HEK293 (cell line): ENCODE measurements around the gene RRP8.
A peak's percentile ranks its signal among the peaks of the same experiment; 100 is the strongest.

ENCODE experiments used
- CTCF ChIA-PET: fragments of 350-600 bp; formaldehyde crosslinking; extraction: SDS; loops from one replicate; lab custom pipeline; 2021; ENCODE audit warnings: antibody characterized with exemption; lab: Yijun Ruan, JAX
- POLR2A ChIA-PET: fragments of 300-600 bp; formaldehyde crosslinking; extraction: SDS; loops from one replicate; lab custom pipeline; 2020; ENCODE audit warnings: antibody characterized with exemption, inconsistent platforms; lab: Yijun Ruan, JAX
- H3K27ac ChIP-seq: fragments of 200-500 bp; sonication (Bioruptor generic); 2 replicates; pipeline ENCODE4 v1.5.1; 2014; ENCODE audit warnings: low read depth, low read length, control low read depth, inconsistent platforms; ENCODE audit errors: extremely low read depth
- H3K36me3 ChIP-seq, 2 experiments: fragments of 200-500 bp in 1 of 2; sonication (Bioruptor generic) in 1 of 2; 1 replicate in 1 of 2; 2 replicates in 1 of 2; pipeline ENCODE4 v1.5.1; 2014 to 2017; ENCODE audit warnings: inconsistent platforms in 2 of 2, low read length in 2 of 2; ENCODE audit not compliant: control insufficient read depth in 2 of 2, insufficient read depth in 1 of 2
- H3K4me1 ChIP-seq: fragments of 200-500 bp; sonication (Bioruptor generic); 2 replicates; pipeline ENCODE4 v1.5.1; 2014; ENCODE audit warnings: mild to moderate bottlenecking, low read length, inconsistent platforms; ENCODE audit not compliant: control insufficient read depth, insufficient read depth
- H3K4me3 ChIP-seq: 2 replicates; pipeline ENCODE4 v1.5.1; 2011; ENCODE audit warnings: low read depth, mild to moderate bottlenecking, control low read depth, low read length, moderate library complexity
- H3K9me3 ChIP-seq: fragments of 200-500 bp; sonication (Bioruptor generic); 2 replicates; pipeline ENCODE4 v1.5.1; 2014; ENCODE audit warnings: low read depth, low read length, inconsistent platforms; ENCODE audit not compliant: control insufficient read depth, insufficient read depth
- GFI1B ChIP-seq: fragments of 450-650 bp; formaldehyde crosslinking; IDR thresholded peaks from 2 replicates; pipeline ENCODE4 v1.5.1; 2016; ENCODE audit warnings: missing biosample characterization, missing genetic modification characterization
- GLIS1 ChIP-seq: fragments of 450-650 bp; formaldehyde crosslinking; IDR thresholded peaks from 2 replicates; pipeline ENCODE4 v1.5.1; 2016; ENCODE audit warnings: missing biosample characterization, missing genetic modification characterization
- MZF1 ChIP-seq: fragments of 450-650 bp; formaldehyde crosslinking; IDR thresholded peaks from 2 replicates; pipeline ENCODE4 v1.5.1; 2017; ENCODE audit warnings: missing biosample characterization, missing genetic modification characterization, borderline replicate concordance
- REPIN1 ChIP-seq: fragments of 450-650 bp; formaldehyde crosslinking; IDR thresholded peaks from 2 replicates; pipeline ENCODE4 v1.5.1; 2017; ENCODE audit warnings: missing biosample characterization, missing genetic modification characterization, low read depth
- ZFHX2 ChIP-seq: fragments of 450-650 bp; formaldehyde crosslinking; conservative IDR thresholded peaks from 2 replicates; pipeline ENCODE4 v1.5.1; 2016; ENCODE audit warnings: missing biosample characterization, missing genetic modification characterization
- ZNF112 ChIP-seq: fragments of 450-650 bp; formaldehyde crosslinking; IDR thresholded peaks from 2 replicates; pipeline ENCODE4 v1.5.0; 2017; ENCODE audit warnings: missing biosample characterization, missing genetic modification characterization
- ZNF133 ChIP-seq: fragments of 450-650 bp; formaldehyde crosslinking; IDR thresholded peaks from 2 replicates; pipeline ENCODE4 v1.5.1; 2016; ENCODE audit warnings: missing biosample characterization, missing genetic modification characterization
- ZNF138 ChIP-seq: fragments of 450-650 bp; formaldehyde crosslinking; IDR thresholded peaks from 2 replicates; pipeline ENCODE4 v1.5.1; 2016; ENCODE audit warnings: missing biosample characterization, missing genetic modification characterization, borderline replicate concordance
- ZNF184 ChIP-seq: fragments of 450-650 bp; IDR thresholded peaks from 2 replicates; pipeline ENCODE4 v1.5.1; 2018; ENCODE audit warnings: missing biosample characterization, mild to moderate bottlenecking, missing genetic modification characterization
- ZNF19 ChIP-seq: fragments of 450-650 bp; formaldehyde crosslinking; IDR thresholded peaks from 2 replicates; pipeline ENCODE4; 2016; ENCODE audit warnings: missing biosample characterization, missing genetic modification characterization, low read depth
- ZNF341 ChIP-seq: fragments of 450-650 bp; formaldehyde crosslinking; IDR thresholded peaks from 2 replicates; pipeline ENCODE4; 2016; ENCODE audit warnings: low read depth, missing biosample characterization, missing genetic modification characterization
- ZNF37A ChIP-seq: fragments of 450-650 bp; IDR thresholded peaks from 2 replicates; pipeline ENCODE4 v1.5.1; 2018; ENCODE audit warnings: missing biosample characterization, missing genetic modification characterization
- ZNF473 ChIP-seq: fragments of 450-650 bp; formaldehyde crosslinking; IDR thresholded peaks from 2 replicates; pipeline ENCODE4 v1.5.1; 2017; ENCODE audit warnings: missing biosample characterization, missing genetic modification characterization
- ZNF558 ChIP-seq: fragments of 450-650 bp; formaldehyde crosslinking; IDR thresholded peaks from 2 replicates; pipeline ENCODE4 v1.5.1; 2016; ENCODE audit warnings: missing biosample characterization, missing genetic modification characterization
- ZNF560 ChIP-seq: fragments of 450-650 bp; formaldehyde crosslinking; IDR thresholded peaks from 2 replicates; pipeline ENCODE4 v1.5.1; 2017; ENCODE audit warnings: missing biosample characterization, missing genetic modification characterization, borderline replicate concordance
- ZNF664 ChIP-seq: fragments of 450-650 bp; formaldehyde crosslinking; IDR thresholded peaks from 2 replicates; pipeline ENCODE4 v1.5.1; 2016; ENCODE audit warnings: missing biosample characterization, missing genetic modification characterization
- ZNF707 ChIP-seq: fragments of 450-650 bp; formaldehyde crosslinking; IDR thresholded peaks from 2 replicates; pipeline ENCODE4 v1.5.1; 2016; ENCODE audit warnings: missing biosample characterization, missing genetic modification characterization
- ZNF768 ChIP-seq: fragments of 450-650 bp; formaldehyde crosslinking; IDR thresholded peaks from 2 replicates; pipeline ENCODE4 v1.5.1; 2018; ENCODE audit warnings: missing biosample characterization, mild to moderate bottlenecking, missing genetic modification characterization
- TF ChIP-seq, protein P1 (sequence below): fragments of 450-650 bp; IDR thresholded peaks from 2 replicates; pipeline ENCODE4 v1.5.1; 2018; ENCODE audit warnings: missing biosample characterization, mild to moderate bottlenecking, missing genetic modification characterization

Gene RRP8

DNA sequence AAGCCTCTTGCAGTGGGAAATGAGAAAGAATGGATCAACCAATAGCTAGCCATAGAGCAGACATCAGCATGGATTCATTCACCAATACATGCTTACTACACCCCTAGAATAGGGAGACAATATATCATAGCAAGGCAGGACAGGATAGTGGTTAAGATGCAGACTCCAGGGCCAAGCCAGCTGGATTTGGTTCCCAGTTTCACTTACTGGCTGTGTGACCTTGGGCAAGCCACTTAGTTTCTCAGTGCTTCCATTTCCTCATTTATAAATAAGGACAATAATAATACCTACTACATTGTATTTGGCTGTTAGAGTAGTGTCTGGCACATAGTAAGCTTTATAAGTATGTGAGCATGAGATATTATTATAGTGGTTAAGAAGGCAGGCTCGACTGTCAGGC is 45.1 kb upstream of the RRP8 start:
- ChIA-PET POLR2A (no interaction called here), CTCF (interaction anchor here (0.5 to 0.9 kb wide), 2 partner anchors 9 to 73 kb away, joined by 3 read pairs; no protein-coding TSS in a partner anchor)
- Histone ChIP-seq H3K27ac (no peak overlapping the region), H3K9me3 (no peaks in the 10 kb centered on the region), H3K4me1 (no peaks in the 10 kb centered on the region), H3K36me3 (no peaks in the 10 kb centered on the region), H3K4me3 (no peak overlapping the region)
- TF ChIP-seq GLIS1 (tag by site-specific recombination) (no peak), ZNF768 (tag by site-specific recombination) (no peak), ZNF558 (tag by site-specific recombination) (no peak), MZF1 (tag by site-specific recombination) (no peak), REPIN1 (no peak), GFI1B (tag by site-specific recombination) (no peak), ZNF707 (tag by site-specific recombination) (no peak), ZNF19 (tag by site-specific recombination) (no peak), ZNF560 (no peak), ZNF37A (no peak), ZNF138 (tag by site-specific recombination) (no peak)
- TF ChIP-seq, protein P1, sequence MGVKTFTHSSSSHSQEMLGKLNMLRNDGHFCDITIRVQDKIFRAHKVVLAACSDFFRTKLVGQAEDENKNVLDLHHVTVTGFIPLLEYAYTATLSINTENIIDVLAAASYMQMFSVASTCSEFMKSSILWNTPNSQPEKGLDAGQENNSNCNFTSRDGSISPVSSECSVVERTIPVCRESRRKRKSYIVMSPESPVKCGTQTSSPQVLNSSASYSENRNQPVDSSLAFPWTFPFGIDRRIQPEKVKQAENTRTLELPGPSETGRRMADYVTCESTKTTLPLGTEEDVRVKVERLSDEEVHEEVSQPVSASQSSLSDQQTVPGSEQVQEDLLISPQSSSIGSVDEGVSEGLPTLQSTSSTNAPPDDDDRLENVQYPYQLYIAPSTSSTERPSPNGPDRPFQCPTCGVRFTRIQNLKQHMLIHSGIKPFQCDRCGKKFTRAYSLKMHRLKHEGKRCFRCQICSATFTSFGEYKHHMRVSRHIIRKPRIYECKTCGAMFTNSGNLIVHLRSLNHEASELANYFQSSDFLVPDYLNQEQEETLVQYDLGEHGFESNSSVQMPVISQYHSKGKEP (tag by site-specific recombination), result no peak

DNA sequence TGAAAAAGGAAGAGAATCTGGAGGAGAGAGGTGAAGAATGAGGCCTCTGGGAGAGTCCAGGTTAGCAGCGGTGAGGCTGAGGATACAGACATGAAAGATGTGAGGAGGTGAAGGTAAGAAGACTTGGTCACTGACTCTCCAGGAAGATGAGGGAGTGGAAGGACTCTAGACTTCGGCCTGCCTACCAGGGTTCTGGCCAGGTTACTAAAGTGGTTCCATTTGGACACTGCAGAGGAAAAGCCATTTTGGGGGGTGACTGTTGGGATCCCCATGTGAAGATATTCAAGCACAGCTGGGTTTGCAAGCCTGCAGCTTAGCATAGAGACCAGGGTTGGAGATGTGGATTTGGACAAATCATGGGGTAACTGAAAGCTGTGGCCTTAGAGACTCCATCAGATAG is 44.4 kb upstream of the RRP8 start:
- no peak overlapping the region for H3K4me3 ChIP-seq
- no peaks in the 10 kb centered on the region for H3K4me1 ChIP-seq
- H3K27ac ChIP-seq, result no peak overlapping the region
- H3K9me3 ChIP-seq, result no peaks in the 10 kb centered on the region
- no peaks in the 10 kb centered on the region for H3K36me3 ChIP-seq
- POLR2A ChIA-PET, result interaction anchor here (1.3 kb wide), 1 partner anchor 29 kb away, joined by 3 read pairs; the partner anchor contains the start of gene TPP1
- CTCF ChIA-PET, result interaction anchor here (0.5 to 1.1 kb wide), 4 partner anchors 10 to 269 kb away, joined by 3 read pairs; no protein-coding TSS in a partner anchor
- TF ChIP-seq ZNF112 (tag by site-specific recombination), result no peak
- TF ChIP-seq ZNF133 (tag by site-specific recombination), result no peak
- TF ChIP-seq ZNF184 (tag by site-specific recombination), result no peak
- TF ChIP-seq ZNF473, result no peak
- no peak for TF ChIP-seq ZFHX2 (tag by site-specific recombination)
- TF ChIP-seq, all 188 proteins: peak for 0

DNA sequence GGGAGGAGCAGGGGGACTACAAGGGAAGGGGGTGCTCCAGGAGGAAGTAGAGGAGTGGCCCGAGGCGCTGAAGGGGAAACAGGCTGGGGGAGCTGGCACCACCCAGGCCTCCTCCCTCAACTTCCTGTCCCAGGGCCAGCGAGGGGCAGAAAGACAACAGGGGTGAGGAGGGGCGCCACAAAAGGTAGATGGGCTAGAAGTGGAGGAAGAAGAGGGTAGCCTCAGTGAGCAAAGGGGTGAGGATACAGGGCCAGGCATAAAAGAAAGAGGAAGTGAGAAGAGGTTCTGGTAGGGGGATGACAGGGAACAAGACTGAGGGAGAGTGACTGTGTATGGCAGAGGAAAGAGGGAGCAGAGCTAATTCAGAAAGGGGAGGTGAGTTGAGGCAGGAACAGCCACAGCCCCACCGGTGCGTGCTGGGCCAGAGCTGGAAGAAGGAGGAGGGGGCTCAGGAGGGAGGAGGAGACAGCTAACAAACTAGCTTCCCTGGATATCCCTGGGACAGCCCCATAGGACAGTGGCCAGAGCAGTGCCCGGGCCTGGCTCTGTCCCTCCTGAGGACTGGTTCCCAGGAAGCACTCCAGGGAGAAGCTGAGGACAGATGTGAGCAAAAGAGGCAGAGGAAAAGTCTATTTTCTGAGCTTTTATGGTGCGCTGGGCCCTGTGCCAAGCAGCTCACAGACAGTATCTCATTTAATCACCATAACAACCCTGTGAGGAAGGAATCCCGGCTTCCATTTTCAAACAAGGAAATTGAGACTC is 43.7 kb upstream of the RRP8 start:
- Histone ChIP-seq H3K36me3 (no peaks in the 10 kb centered on the region), H3K27ac (no peak overlapping the region), H3K4me3 (no peak overlapping the region), H3K9me3 (no peaks in the 10 kb centered on the region), H3K4me1 (no peaks in the 10 kb centered on the region)
- ChIA-PET CTCF (interaction anchor here (0.6 to 1.1 kb wide), 2 partner anchors 93 to 268 kb away, joined by 3 read pairs; no protein-coding TSS in a partner anchor), POLR2A (interaction anchor here (1.3 kb wide), 1 partner anchor 28 kb away, joined by 3 read pairs; the partner anchor contains the start of gene TPP1)
- TF ChIP-seq ZNF341 (tag by site-specific recombination), result peak; percentile 92
- TF ChIP-seq ZNF664, result peak; percentile 91
- TF ChIP-seq GLIS1 (tag by site-specific recombination), result no peak
